Measurements from ENCODE around the gene FOCAD.

DNA sequence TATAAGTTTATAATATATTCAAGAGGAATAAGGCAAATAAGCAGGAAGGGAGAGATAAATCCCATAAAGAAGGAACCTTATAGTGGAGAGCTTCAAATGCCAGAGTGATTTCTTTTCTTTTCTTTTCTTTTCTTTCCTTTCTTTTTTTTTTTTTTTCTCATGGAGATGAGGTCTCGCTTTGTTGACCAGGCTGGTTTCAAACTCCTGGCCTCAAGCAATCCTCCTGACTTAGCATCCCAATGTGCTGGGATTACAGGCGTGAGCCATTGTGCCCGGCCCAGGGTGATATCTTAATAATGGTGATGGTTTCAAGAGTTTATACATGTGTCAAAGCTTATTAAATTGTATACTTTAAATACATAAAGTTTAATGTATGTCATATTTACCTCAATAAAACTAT is 19.6 kb upstream of the FOCAD start:
- TF ChIP-seq TAF7 (optimal IDR thresholded peaks at IDR 0.05; ENCODE audit: borderline replicate concordance, low read depth, low read length) (no peak), ZNF274 (IDR thresholded peaks at IDR 0.05; ENCODE audit: borderline replicate concordance, extremely low read depth, low read length) (no peak), EP300 (IDR thresholded peaks at IDR 0.05; ENCODE audit: borderline replicate concordance in 1 of 2, low read depth in 2 of 2, low read length in 2 of 2) (no peak), NRF1 (IDR thresholded peaks at IDR 0.05; ENCODE audit: low read depth, low read length) (no peak), NANOG (IDR thresholded peaks at IDR 0.05; ENCODE audit: insufficient read depth, low read depth, low read length, poor library complexity, severe bottlenecking) (no peak), MAX (IDR thresholded peaks at IDR 0.05) (no peak)
- TF ChIP-seq, protein P1, sequence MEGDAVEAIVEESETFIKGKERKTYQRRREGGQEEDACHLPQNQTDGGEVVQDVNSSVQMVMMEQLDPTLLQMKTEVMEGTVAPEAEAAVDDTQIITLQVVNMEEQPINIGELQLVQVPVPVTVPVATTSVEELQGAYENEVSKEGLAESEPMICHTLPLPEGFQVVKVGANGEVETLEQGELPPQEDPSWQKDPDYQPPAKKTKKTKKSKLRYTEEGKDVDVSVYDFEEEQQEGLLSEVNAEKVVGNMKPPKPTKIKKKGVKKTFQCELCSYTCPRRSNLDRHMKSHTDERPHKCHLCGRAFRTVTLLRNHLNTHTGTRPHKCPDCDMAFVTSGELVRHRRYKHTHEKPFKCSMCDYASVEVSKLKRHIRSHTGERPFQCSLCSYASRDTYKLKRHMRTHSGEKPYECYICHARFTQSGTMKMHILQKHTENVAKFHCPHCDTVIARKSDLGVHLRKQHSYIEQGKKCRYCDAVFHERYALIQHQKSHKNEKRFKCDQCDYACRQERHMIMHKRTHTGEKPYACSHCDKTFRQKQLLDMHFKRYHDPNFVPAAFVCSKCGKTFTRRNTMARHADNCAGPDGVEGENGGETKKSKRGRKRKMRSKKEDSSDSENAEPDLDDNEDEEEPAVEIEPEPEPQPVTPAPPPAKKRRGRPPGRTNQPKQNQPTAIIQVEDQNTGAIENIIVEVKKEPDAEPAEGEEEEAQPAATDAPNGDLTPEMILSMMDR (IDR thresholded peaks at IDR 0.05; ENCODE audit: control extremely low read depth in 1 of 3, insufficient read depth in 1 of 3, low read depth in 1 of 3, low read length in 3 of 3), result no peak
- TF ChIP-seq, protein P2, sequence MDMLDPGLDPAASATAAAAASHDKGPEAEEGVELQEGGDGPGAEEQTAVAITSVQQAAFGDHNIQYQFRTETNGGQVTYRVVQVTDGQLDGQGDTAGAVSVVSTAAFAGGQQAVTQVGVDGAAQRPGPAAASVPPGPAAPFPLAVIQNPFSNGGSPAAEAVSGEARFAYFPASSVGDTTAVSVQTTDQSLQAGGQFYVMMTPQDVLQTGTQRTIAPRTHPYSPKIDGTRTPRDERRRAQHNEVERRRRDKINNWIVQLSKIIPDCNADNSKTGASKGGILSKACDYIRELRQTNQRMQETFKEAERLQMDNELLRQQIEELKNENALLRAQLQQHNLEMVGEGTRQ (IDR thresholded peaks at IDR 0.05; ENCODE audit: low read length), result no peak

All from H1 (cell line).